ENCODE results near the gene RBM19.
"Not testable (repeated sequence)": the region's sequence is repeated elsewhere in the genome, so short reads cannot be mapped to it uniquely, and the experiment has no call there.

RBM19 gene, protein sequence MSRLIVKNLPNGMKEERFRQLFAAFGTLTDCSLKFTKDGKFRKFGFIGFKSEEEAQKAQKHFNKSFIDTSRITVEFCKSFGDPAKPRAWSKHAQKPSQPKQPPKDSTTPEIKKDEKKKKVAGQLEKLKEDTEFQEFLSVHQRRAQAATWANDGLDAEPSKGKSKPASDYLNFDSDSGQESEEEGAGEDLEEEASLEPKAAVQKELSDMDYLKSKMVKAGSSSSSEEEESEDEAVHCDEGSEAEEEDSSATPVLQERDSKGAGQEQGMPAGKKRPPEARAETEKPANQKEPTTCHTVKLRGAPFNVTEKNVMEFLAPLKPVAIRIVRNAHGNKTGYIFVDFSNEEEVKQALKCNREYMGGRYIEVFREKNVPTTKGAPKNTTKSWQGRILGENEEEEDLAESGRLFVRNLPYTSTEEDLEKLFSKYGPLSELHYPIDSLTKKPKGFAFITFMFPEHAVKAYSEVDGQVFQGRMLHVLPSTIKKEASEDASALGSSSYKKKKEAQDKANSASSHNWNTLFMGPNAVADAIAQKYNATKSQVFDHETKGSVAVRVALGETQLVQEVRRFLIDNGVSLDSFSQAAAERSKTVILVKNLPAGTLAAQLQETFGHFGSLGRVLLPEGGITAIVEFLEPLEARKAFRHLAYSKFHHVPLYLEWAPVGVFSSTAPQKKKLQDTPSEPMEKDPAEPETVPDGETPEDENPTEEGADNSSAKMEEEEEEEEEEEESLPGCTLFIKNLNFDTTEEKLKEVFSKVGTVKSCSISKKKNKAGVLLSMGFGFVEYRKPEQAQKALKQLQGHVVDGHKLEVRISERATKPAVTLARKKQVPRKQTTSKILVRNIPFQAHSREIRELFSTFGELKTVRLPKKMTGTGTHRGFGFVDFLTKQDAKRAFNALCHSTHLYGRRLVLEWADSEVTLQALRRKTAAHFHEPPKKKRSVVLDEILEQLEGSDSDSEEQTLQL

GRCh38 chr12:113965951-113966797 is at the start of gene RBM19:
TSS of gene RBM19 (minus strand) at chr12:113966325. CDS start at chr12:113966227, 98 bp downstream.
- DNase-seq, result peak; percentile 97

DNA sequence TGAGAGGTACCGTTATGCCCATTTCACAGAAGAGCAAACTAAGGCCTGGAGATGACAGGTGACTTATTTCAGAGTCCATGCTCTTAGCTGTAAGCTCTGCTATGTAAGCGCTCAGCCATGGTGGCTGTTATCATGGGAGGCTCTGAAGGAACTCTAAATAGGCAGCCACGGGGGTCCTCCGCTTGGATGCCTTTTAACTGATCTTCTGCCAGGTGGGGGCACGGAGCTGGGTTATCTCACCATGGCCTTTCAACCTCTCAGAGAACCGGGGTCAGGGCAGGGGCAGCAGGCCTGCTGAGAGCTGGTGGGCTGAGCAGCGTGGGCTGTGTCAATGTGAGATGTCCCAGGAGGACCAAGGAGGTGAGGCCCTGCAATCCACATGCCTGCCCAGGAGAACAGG is 49.7 kb upstream of the RBM19 start:
- DNase-seq, result no peak

DNA sequence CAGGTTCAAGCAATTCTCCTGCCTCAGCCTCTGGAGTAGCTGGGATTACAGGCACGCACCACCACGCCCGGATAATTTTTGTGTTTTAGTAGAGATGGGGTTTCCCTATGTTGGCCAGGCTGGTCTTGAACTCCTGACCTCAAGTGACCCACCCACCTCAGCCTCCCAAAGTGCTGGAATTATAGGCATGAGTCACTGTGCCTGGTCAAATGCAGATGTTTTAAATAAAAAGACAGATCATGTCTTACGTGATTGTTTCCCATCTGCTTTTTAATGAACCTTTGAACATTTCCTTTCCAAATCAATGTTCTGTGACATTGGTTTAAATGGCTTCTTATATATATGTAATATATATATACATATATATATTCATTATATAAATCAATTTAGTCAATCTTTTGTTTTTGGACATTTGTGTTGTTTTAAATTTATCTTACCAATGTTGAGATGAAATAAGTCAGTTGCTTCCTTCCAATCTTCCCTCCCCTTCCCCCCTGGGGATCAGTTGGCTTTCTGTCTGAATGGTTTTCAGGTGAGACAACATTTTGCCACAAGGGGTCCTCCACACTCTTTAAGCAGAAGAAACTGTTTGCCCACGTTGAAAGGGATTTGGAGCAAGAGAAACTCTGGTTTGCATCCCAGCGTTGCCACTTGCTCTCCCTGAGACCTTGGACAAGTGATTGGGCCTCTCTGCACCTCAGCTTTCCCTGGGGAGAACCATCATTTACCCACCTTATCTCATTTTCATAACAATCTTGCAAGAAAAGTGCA is 47.6 kb upstream of the RBM19 start:
- DNase-seq, result no peak

GRCh38 chr12:114012744-114013431 is 46.8 kb upstream of the RBM19 start:
- DNase-seq, result no peak

- no peak for DNase-seq
Measured at GRCh38 chr12:114011711-114012110, 45.6 kb upstream of the RBM19 start.

DNA sequence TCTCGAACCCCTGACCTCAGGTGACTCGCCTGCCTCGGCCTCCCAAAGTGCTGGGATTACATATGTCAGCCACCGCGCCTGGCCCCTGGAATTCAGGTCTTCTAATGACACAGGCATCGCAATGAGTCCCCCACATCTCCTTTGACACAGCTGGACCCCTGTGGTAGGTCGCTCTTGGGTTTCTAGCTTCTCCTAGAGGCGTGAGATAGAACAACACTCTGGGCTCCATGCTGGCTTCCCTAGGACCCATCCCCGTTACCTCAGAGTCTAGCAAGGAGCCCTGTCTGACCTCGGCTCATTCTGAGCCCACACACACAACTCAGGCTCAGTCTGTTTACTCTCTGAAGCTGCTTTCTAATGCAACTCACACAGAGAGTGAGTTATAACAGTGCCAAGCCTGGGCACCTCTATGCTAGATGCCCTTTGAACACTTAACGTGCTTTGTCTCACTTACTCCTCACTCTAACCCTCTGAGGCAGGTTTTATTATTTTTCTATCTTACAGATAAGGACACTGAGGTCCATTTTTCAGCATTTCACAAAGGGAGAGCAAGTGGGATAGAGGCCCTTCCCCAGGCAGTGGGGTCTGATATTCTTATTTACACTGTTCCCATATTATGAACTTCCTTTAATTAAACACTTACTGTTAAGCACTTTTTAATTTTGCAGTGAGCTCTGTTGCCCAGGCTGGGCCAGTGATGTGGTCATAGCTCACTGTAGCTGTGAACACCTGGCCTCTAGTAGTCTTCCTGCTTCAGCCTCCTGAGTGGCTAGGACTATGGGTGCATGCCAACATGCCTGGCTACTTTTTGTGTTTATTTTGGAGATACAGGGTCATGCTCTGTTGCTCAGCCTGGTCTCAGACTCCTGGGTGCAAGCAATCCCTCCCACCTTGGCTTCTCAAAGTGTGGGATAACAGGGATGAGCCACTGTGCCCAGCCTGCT is 40.6 kb upstream of the RBM19 start:
- DNase-seq, result no peak

GRCh38 chr12:114004402-114004801 is 38.3 kb upstream of the RBM19 start:
- DNase-seq, result no peak

- no peak for DNase-seq
Measured at GRCh38 chr12:114003286-114003685, 37.2 kb upstream of the RBM19 start.

DNA sequence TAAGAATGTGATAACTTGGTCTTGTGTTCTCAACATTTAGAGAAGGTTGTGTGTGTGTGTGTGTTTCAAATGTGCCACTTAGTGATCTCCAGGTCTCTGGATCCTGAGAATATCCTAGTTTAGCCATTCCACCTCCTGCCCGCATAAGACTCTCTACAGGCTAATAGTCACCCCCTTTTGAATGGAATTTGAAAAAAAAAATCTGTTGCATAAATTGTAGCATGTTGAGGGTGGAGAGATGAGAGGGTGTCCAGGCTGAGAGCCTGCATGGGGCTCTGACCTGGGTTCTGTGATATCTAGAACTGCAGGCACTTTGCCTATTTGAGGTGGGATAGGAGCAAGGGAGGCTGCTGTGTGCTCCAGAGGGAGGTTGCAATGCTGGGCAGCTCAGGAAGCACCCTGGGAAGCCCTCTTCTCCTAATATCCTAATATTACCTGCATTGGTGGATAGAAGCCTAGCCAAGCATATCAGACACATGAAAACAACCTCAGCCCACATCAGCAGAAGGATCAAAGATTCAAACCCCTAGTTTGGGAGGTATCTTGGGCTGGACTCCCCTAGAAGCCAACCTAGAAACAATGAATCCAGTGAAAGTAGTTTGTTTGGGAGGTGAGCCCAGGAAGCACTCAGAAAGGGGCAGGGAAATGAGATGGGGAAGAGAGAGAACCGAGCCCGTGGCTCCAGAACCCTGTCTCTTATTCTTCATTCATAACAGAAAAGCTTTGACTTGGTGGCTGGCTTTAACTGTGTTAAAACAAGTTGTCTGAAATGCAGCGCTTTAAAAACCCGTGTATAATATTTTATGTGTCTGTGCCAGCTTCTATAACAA is 35.6 kb upstream of the RBM19 start:
- no peak for DNase-seq

DNA sequence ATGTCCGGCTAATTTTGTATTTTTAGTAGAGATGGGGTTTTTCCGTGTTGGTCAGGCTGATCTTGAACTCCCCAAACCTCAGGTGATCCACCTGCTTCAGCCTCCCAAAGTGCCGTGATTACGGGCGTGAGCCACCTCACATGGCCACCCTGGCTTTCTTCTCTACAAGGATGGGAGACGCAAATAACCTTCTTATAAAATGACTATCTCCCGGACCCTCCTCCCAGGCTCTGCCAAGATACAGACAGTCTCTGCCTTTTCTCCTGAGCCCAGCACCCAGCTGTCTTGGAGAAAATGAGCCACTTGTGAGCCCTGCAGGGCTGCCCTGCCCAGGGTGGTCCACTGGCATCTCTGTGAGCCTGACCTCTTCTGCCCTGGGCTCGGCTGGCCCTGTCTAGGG is 34.7 kb upstream of the RBM19 start:
- no peak for DNase-seq

DNA sequence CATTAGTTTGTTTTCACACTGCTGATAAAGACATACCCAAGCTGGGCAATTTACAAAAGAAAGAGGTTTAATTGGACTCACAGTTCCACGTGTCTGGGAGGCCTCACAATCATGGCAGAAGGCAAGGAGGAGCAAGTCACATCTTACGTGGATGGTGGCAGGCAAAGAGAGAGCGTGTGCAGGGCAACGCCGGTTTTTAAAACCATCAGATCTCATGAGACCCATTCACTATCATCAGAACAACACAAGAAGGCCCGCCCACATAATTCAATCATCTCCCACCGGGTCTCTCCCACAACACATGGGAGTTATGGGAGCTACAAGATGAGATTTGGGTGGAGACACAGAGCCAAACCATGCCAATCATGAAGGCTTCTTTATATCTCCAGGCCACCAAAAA is 34.1 kb upstream of the RBM19 start:
- not testable (repeated sequence) for DNase-seq

GRCh38 chr12:113997365-113997764 is 31.2 kb upstream of the RBM19 start:
- DNase-seq, result no peak

DNA sequence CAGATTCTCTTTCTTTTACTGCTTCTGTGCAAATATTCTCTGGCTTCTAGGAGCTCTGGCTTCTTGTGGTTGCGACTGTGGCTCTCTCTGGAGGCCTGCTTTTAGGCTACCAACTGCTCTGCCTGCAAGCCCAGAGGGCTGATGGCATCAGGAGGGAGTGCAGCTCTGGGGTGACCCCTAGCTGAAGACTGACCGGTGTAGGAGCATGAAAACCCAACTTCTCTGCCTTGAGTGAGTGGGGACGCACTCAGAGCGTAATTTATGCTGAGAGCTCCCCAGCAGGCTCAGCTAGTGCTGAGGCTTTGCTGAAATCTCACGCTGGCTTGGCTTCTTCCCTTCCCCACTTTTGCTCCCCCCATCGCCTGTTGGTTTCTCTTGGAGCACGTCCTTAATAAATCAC is 29.9 kb upstream of the RBM19 start:
- no peak for DNase-seq

GRCh38 chr12:113994051-113994450 is 27.9 kb upstream of the RBM19 start:
- DNase-seq, result no peak

DNA sequence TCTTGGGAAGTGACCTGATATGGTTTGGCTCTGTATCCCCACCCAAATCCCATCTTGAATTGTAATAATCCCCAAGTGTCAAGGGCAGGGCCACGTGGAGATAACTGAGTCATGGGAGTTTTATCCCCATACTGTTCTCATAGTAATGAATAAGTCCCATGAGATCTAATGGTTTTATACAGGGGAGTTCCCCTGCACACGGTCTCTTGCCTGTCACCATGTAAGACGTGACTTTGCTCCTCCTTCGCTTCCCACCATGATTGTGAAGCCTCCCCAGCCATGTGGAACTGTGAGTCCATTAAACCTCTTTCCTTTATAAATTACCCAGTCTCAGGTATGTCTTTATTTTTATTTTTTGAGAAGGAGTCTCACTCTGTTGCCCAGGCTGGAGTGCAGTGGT is 26.6 kb upstream of the RBM19 start:
- DNase-seq, result not testable (repeated sequence)

GRCh38 chr12:113991224-113992044 is 25.3 kb upstream of the RBM19 start:
- no peak for DNase-seq

DNA sequence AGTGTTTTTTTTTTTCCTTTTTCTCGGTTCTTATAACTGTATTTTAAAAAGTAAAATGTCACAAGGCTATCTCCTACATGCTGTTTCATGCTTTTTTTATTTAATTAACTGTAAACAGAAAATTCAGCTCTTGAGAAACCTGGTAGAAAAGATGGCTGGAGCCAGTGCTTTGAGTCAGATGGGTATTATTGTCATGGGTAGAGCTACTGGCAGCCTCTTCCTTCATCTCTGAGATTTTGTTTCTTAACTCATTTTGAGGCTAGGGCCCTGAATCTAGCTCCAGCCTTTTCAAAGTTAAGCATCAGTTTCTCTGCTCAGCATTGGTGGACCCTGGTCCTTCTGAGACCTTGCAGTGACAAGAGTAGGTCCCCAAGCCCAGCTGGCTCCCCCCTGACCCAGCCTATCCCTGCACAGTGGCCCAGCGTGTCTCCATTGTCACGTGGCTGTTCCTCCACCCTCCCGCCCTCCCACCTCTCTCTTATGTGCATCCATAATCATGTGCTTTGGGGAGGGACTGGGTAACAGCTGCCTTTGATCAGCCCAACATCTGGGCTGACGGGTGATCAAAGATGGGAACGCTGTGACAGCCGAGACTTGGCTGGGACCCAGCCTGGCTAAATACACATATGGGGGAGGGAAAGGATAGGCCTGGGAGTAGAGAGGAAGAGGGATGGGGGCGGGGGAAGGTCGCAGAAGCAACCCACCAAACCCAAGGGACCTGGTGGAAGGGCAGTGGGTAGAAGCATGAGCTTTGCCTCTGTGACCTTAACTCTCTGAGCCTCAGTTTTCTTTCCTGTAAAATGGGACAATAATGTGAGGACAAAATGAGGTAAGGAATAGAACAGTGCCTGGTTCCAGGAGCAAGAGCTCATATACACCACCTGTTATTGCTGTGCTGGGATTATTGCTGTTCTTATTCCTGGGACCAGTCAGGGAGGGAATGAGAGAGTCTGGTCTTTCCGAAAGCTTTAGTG is 24.4 kb upstream of the RBM19 start:
- DNase-seq, result no peak

Measured in stimulated activated CD4-positive, alpha-beta T cell treated with anti-CD3 and anti-CD28 coated beads, Interleukin-2, amount 100 ng/mL, for 24 hours (primary cell).